HepG2 (cell line): ENCODE results near the gene CCDC136. TPM values are rescaled to one million over a fixed set of nuclear protein-coding genes. Genes with fewer than 3 reads are reported as not detected.

ENCODE experiments used
- ATAC-seq: fragments of 200-7000 bp; cut with Tn5 transposase; 3 replicates; pipeline ENCODE4 v1.9.1; 2020; ENCODE audit warnings: mild to moderate bottlenecking, moderate library complexity
- BruUV-seq: library from RNA; stranded (reverse); fragments of 400-500 nt; replicated peaks from 2 replicates; lab custom pipeline; 2021; lab: Mats Ljungman, UMichigan
- CTCF ChIA-PET: fragments of 300-600 bp; formaldehyde crosslinking; extraction: SDS; loops from one replicate; lab custom pipeline; 2021; ENCODE audit warnings: low total read pairs, inconsistent platforms, low intra/inter-chr PET ratio; lab: Yijun Ruan, JAX
- POLR2A ChIA-PET: fragments of 350-600 bp; sonication (Branson Sonifier 250); formaldehyde crosslinking; loops from one replicate; lab custom pipeline; 2020; ENCODE audit warnings: antibody characterized with exemption, inconsistent platforms; lab: Yijun Ruan, JAX
- DNase-seq: peaks from one replicate; pipeline ENCODE4 v3.0.0-alpha.2; 2015; ENCODE audit warnings: low spot score
- FAIRE-seq: peaks from 3 replicates; lab custom pipeline; 2011; peaks lifted over from hg19 to GRCh38; lab: Jason Lieb, UNC
- H2AFZ ChIP-seq: one replicate; pipeline ENCODE4 v1.6.1; 2011; ENCODE audit warnings: low read length, inconsistent platforms
- H3K27ac ChIP-seq: fragments of 300-600 bp; 3 replicates; pipeline ENCODE4 v1.8.0; 2011; ENCODE audit warnings: mixed run types, mild to moderate bottlenecking, mixed read lengths, low read length, inconsistent platforms; ENCODE audit not compliant: insufficient read depth; ENCODE audit errors: extremely low read length
- H3K27me3 ChIP-seq, 2 experiments: fragments of 200-600 bp in 1 of 2; 2 replicates in 1 of 2; 3 replicates in 1 of 2; pipeline versions ENCODE4 v1.6.0 to v1.8.0; 2011; ENCODE audit warnings: low read length in 2 of 2, mild to moderate bottlenecking in 2 of 2, moderate library complexity in 2 of 2, inconsistent platforms in 1 of 2; ENCODE audit not compliant: insufficient read depth in 2 of 2, control insufficient read depth in 1 of 2
- H3K36me3 ChIP-seq, 2 experiments: fragments of 200-600 bp in 1 of 2; replicated peaks in 1 of 2; 2 replicates in 1 of 2; 3 replicates in 1 of 2; pipeline versions ENCODE4 v1.5.1 to v1.8.0; 2011; ENCODE audit warnings: low read length in 2 of 2, inconsistent platforms in 1 of 2; ENCODE audit not compliant: insufficient read depth in 2 of 2, control insufficient read depth in 1 of 2
- H3K4me1 ChIP-seq: 2 replicates; pipeline ENCODE4 v1.5.1; 2012; ENCODE audit warnings: low read length, inconsistent platforms; ENCODE audit not compliant: insufficient read depth
- H3K4me2 ChIP-seq: 2 replicates; pipeline ENCODE4 v1.6.0; 2011; ENCODE audit warnings: low read depth, low read length, inconsistent platforms
- H3K4me3 ChIP-seq, 3 experiments: fragments of 200-600 bp in 1 of 3; sonication (generic), shearing (Covaris generic) in 1 of 3; replicated peaks in 1 of 3; 2 replicates each; pipeline ENCODE4 v1.5.1; 2011 to 2016; ENCODE audit warnings: low read length in 3 of 3, inconsistent platforms in 2 of 3, low read depth in 2 of 3, mild to moderate bottlenecking in 2 of 3, control low read depth in 1 of 3, mixed read lengths in 1 of 3; ENCODE audit not compliant: insufficient read depth in 1 of 3
- H3K79me2 ChIP-seq: one replicate; pipeline ENCODE4 v1.6.1; 2011; ENCODE audit warnings: low read length, inconsistent platforms; ENCODE audit not compliant: insufficient read depth
- H3K9ac ChIP-seq: 2 replicates; pipeline ENCODE4 v1.6.0; 2011; ENCODE audit warnings: mild to moderate bottlenecking, low read depth, low read length, inconsistent platforms; ENCODE audit not compliant: insufficient read depth
- H3K9me3 ChIP-seq: 2 replicates; pipeline ENCODE4 v1.5.1; 2012; ENCODE audit warnings: mild to moderate bottlenecking, low read length
- H4K20me1 ChIP-seq: 2 replicates; pipeline ENCODE4 v1.6.0; 2011; ENCODE audit warnings: inconsistent platforms, mild to moderate bottlenecking, low read length, moderate library complexity; ENCODE audit not compliant: insufficient read depth
- ARNTL ChIP-seq: sonication (generic); formaldehyde crosslinking; IDR thresholded peaks from 2 replicates; pipeline ENCODE4 v1.4.0; 2020; ENCODE audit warnings: mild to moderate bottlenecking, missing genetic modification reagents
- ELF1 ChIP-seq: sonication (generic); formaldehyde crosslinking; IDR thresholded peaks from 2 replicates; pipeline ENCODE4 v1.4.0; 2020; ENCODE audit warnings: missing genetic modification reagents
- FOXC1 ChIP-seq: sonication (generic); formaldehyde crosslinking; IDR thresholded peaks from 2 replicates; pipeline ENCODE4 v1.8.0; 2022; ENCODE audit warnings: mild to moderate bottlenecking, missing genetic modification reagents, borderline replicate concordance
- GABPA ChIP-seq, 2 experiments: IDR thresholded peaks; 2 replicates each; pipeline ENCODE4 v1.6.1; 2011 to 2016; ENCODE audit warnings: low read depth in 2 of 2, low read length in 1 of 2, missing biosample characterization in 1 of 2, missing genetic modification characterization in 1 of 2
- IRX3 ChIP-seq: sonication (generic); formaldehyde crosslinking; IDR thresholded peaks from 2 replicates; pipeline ENCODE4 v1.8.1; 2023; ENCODE audit warnings: mild to moderate bottlenecking, low read depth, missing genetic modification reagents, borderline replicate concordance
- MBNL3 ChIP-seq: fragments of 250-450 bp; sonication (Bioruptor Pico); conservative IDR thresholded peaks from 2 replicates; pipeline ENCODE4 v1.8.0; 2022; ENCODE audit warnings: mild to moderate bottlenecking, inconsistent platforms
- RAD21 ChIP-seq: fragments of 450-650 bp; formaldehyde crosslinking; IDR thresholded peaks from 2 replicates; pipeline ENCODE4 v1.5.0; 2020; ENCODE audit warnings: mild to moderate bottlenecking
- SAP130 ChIP-seq: IDR thresholded peaks from 2 replicates; pipeline ENCODE4 v1.6.1; 2016; ENCODE audit warnings: low read depth
- TGIF2 ChIP-seq: IDR thresholded peaks from 2 replicates; pipeline ENCODE4 v1.6.1; 2016; ENCODE audit warnings: control low read depth, missing compliant biosample characterization
- ZNF550 ChIP-seq: sonication (generic); formaldehyde crosslinking; IDR thresholded peaks from 2 replicates; pipeline ENCODE4 v1.4.0; 2020; ENCODE audit warnings: mild to moderate bottlenecking, missing genetic modification reagents, borderline replicate concordance
- ZNF703 ChIP-seq: sonication (generic); formaldehyde crosslinking; IDR thresholded peaks from 2 replicates; pipeline ENCODE4 v1.5.1; 2020; ENCODE audit warnings: missing genetic modification reagents, mild to moderate bottlenecking, moderate library complexity, borderline replicate concordance
- ZNF766 ChIP-seq: sonication (generic); formaldehyde crosslinking; IDR thresholded peaks from 2 replicates; pipeline ENCODE4 v1.5.0; 2020; ENCODE audit warnings: missing genetic modification reagents, borderline replicate concordance
- ZNF772 ChIP-seq: sonication (generic); formaldehyde crosslinking; IDR thresholded peaks from 2 replicates; pipeline ENCODE4 v1.5.0; 2020; ENCODE audit warnings: mild to moderate bottlenecking, missing genetic modification reagents
- ZNF841 ChIP-seq: sonication (generic); formaldehyde crosslinking; IDR thresholded peaks from 2 replicates; pipeline ENCODE4 v1.8.1; 2023; ENCODE audit warnings: missing genetic modification reagents, borderline replicate concordance
- WGBS: methylation state at CpG from one replicate; pipeline ENCODE4 v1.1.6; 2017; ENCODE audit warnings: low lambda C conversion rate; 5-methylcytosine and 5-hydroxymethylcytosine counted together
- in situ Hi-C: cut with HindIII; loops from 2 replicates; pipeline ENCODE4 v1.10.0; 2017; ENCODE audit warnings: low pct_unique_long_range_greater_than_20kb; ENCODE audit not compliant: extremely low pct_ligation_motif_present
- intact Hi-C: fragments of 100-400 bp; cut with micrococcal nuclease; formaldehyde crosslinking; loops from one replicate; pipeline ENCODE4 v1.10.0; 2022; ENCODE audit not compliant: unreplicated experiment
- polyA plus RNA-seq, 8 experiments: library from polyadenylated mRNA; depleted of rRNA in 3 of 8; stranded (reverse) in 7 of 8; unstranded in 1 of 8; fragments of >200 nt; fragmentation: Illumina TruSeq in 4 of 8; extraction: Trizol in 4 of 8; gene quantifications; 2 replicates each; pipeline versions ENCODE4 v1.2.1 to v1.2.3, GENCODE V29; 2011 to 2016; ENCODE audit warnings: low read depth in 4 of 8, missing spikeins in 1 of 8, mixed read lengths in 1 of 8; ENCODE audit not compliant: insufficient read depth in 1 of 8
- total RNA-seq, 5 experiments: library from RNA; depleted of rRNA; stranded (reverse); fragments of >200 nt; fragmentation: Illumina TruSeq; extraction: Trizol; gene quantifications; 2 replicates each; pipeline ENCODE4 v1.2.3, GENCODE V29; 2016; ENCODE audit warnings: low read depth in 1 of 5
- TF ChIP-seq, protein P1 (sequence below): sonication (generic); formaldehyde crosslinking; IDR thresholded peaks from 2 replicates; pipeline ENCODE4 v1.4.0; 2020; ENCODE audit warnings: missing genetic modification reagents, borderline replicate concordance

The CCDC136 gene
- total and polyA plus RNA-seq, 2 of the 13 experiments (the other 11 are each of a cell fraction or from before 2014, with no cell fraction given): 0.04 to 0.38 TPM

DNA sequence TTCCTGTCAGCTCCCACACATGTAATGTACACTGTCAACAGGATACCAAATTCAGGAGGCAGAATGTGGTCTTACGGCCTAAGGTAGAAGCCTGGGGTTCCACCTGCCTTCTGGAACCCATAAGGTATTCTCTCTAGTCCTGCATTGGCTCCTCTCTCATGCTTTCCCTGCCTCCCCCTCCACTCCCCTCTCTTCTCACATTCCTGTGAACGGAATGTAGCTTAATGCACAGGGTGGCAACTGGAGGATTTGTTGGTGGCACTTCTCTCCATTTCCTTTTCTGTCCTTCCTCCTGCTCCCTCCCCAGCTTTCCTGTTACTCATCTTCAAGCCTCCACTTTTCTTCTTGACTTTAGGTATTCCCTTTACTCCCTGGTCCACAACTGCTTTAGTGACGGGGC, 26.9 kb downstream of the CCDC136 start:
- peaks cover 4 to 55% of the 10 kb centered on the region in 2 experiments; a peak in 4 of 5 replicates for H3K27me3 ChIP-seq
- no peak overlapping the region for H3K27ac ChIP-seq
- no peak overlapping the region for H3K4me3 ChIP-seq
- H3K36me3 ChIP-seq: no peaks in the 10 kb centered on the region
- H3K79me2 ChIP-seq: no peaks in the 10 kb centered on the region
- POLR2A ChIA-PET: no interaction called here
- CTCF ChIA-PET: no interaction called here
- H3K4me1 ChIP-seq: no peaks in the 10 kb centered on the region
- no peaks in the 10 kb centered on the region for H3K9me3 ChIP-seq
- no peak for TF ChIP-seq FOXC1 (CRISPR knock-in tag)
- TF ChIP-seq ZNF703 (CRISPR knock-in tag): no peak
- TF ChIP-seq RAD21 (CRISPR knock-in tag): no peak
- no peak for TF ChIP-seq MBNL3 (CRISPR knock-in tag)
- TF ChIP-seq ZNF766 (CRISPR knock-in tag): no peak
- TF ChIP-seq TGIF2: no peak
- no peak for TF ChIP-seq ARNTL (CRISPR knock-in tag)
- TF ChIP-seq ZNF772 (CRISPR knock-in tag): no peak
- TF ChIP-seq, protein P1, sequence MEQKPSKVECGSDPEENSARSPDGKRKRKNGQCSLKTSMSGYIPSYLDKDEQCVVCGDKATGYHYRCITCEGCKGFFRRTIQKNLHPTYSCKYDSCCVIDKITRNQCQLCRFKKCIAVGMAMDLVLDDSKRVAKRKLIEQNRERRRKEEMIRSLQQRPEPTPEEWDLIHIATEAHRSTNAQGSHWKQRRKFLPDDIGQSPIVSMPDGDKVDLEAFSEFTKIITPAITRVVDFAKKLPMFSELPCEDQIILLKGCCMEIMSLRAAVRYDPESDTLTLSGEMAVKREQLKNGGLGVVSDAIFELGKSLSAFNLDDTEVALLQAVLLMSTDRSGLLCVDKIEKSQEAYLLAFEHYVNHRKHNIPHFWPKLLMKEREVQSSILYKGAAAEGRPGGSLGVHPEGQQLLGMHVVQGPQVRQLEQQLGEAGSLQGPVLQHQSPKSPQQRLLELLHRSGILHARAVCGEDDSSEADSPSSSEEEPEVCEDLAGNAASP: no peak
- no peak for TF ChIP-seq IRX3 (CRISPR knock-in tag)
- TF ChIP-seq GABPA (IDR thresholded peaks at IDR 0.05; ENCODE audit: low read depth, low read length): no peak
- no peak for TF ChIP-seq GABPA (CRISPR knock-in tag; IDR thresholded peaks at IDR 0.05; ENCODE audit: low read depth)
- no peak for TF ChIP-seq ZNF841
- TF ChIP-seq ZNF550 (CRISPR knock-in tag): no peak
- TF ChIP-seq ELF1: no peak
- TF ChIP-seq SAP130 (CRISPR knock-in tag): no peak
- DNase-seq (no peak), FAIRE-seq (no peak), ATAC-seq (no peak)
- no peaks in the 10 kb centered on the region; the same call in 1 of the 2 replicates for H4K20me1 ChIP-seq
- no peak overlapping the region for H3K9ac ChIP-seq
- H2AFZ ChIP-seq: no peak overlapping the region
- no TSS peak for BruUV-seq
- 17% methylated on average over 3 of the region's 3 CpGs for WGBS
- H3K4me2 ChIP-seq: no peak overlapping the region
- intact Hi-C loops: no loop called here
- in situ Hi-C loops: no loop called here
